HEK293 (cell line): Measurements from ENCODE around the gene BMP10.

Experiments
- CTCF ChIP-seq: fragments of 450-650 bp; formaldehyde crosslinking; IDR thresholded peaks from 2 replicates; pipeline ENCODE4 v1.5.1; 2016; ENCODE audit warnings: missing biosample characterization, missing genetic modification characterization
- MYNN ChIP-seq: fragments of 450-650 bp; formaldehyde crosslinking; IDR thresholded peaks from 2 replicates; pipeline ENCODE4 v1.5.1; 2016; ENCODE audit warnings: missing biosample characterization, missing genetic modification characterization, borderline replicate concordance
- PBX3 ChIP-seq: sonication (generic); formaldehyde crosslinking; IDR thresholded peaks from 2 replicates; pipeline ENCODE4 v1.8.1; 2022; ENCODE audit warnings: mild to moderate bottlenecking, moderate library complexity, missing genetic modification reagents
- REST ChIP-seq: fragments of 450-650 bp; formaldehyde crosslinking; IDR thresholded peaks from 2 replicates; pipeline ENCODE4 v1.5.1; 2016; ENCODE audit warnings: missing biosample characterization, missing genetic modification characterization
- ZNF274 ChIP-seq, 2 experiments: fragments of 200-500 bp in 1 of 2; fragments of 450-650 bp in 1 of 2; sonication (Bioruptor generic) in 1 of 2; formaldehyde crosslinking in 1 of 2; IDR thresholded peaks; 2 replicates each; pipeline versions ENCODE4 v1.5.1 to v1.6.1; 2014 to 2016; ENCODE audit warnings: borderline replicate concordance in 1 of 2, inconsistent platforms in 1 of 2, low read length in 1 of 2, missing biosample characterization in 1 of 2, missing genetic modification characterization in 1 of 2
- ZNF488 ChIP-seq: fragments of 450-650 bp; formaldehyde crosslinking; IDR thresholded peaks from 2 replicates; pipeline ENCODE4 v1.5.1; 2016; ENCODE audit warnings: missing biosample characterization, missing genetic modification characterization
- ZNF501 ChIP-seq: fragments of 450-650 bp; formaldehyde crosslinking; IDR thresholded peaks from 2 replicates; pipeline ENCODE4 v1.5.1; 2016; ENCODE audit warnings: missing biosample characterization, missing genetic modification characterization
- ZNF530 ChIP-seq: fragments of 450-650 bp; formaldehyde crosslinking; IDR thresholded peaks from 2 replicates; pipeline ENCODE4 v1.5.1; 2016; ENCODE audit warnings: low read depth, missing biosample characterization, missing genetic modification characterization
- ZNF596 ChIP-seq: fragments of 450-650 bp; IDR thresholded peaks from 2 replicates; pipeline ENCODE4 v1.5.0; 2018; ENCODE audit warnings: missing biosample characterization, mild to moderate bottlenecking, missing genetic modification characterization, moderate library complexity
- ZNF747 ChIP-seq: fragments of 450-650 bp; formaldehyde crosslinking; IDR thresholded peaks from 2 replicates; pipeline ENCODE4 v1.5.1; 2016; ENCODE audit warnings: missing biosample characterization, missing genetic modification characterization
- ZSCAN30 ChIP-seq: fragments of 450-650 bp; IDR thresholded peaks from 2 replicates; pipeline ENCODE4 v1.5.1; 2018; ENCODE audit warnings: missing biosample characterization, mild to moderate bottlenecking, missing genetic modification characterization, moderate library complexity

GRCh38 chr2:68846091-68846490 lies 25.1 kb downstream of the BMP10 start:
- TF ChIP-seq MYNN (no peak), ZNF488 (no peak), CTCF (tag by site-specific recombination) (no peak), ZNF530 (tag by site-specific recombination) (no peak), ZNF501 (tag by site-specific recombination) (no peak), ZSCAN30 (tag by site-specific recombination) (no peak), ZNF596 (no peak), REST (no peak), PBX3 (CRISPR knock-in tag) (no peak), ZNF747 (no peak), ZNF274 (IDR thresholded peaks at IDR 0.05; ENCODE audit: low read length) (no peak), ZNF274 (tag by site-specific recombination; IDR thresholded peaks at IDR 0.05; ENCODE audit: borderline replicate concordance) (no peak)
